Right renal pelvis (tissue), 4 donors: ENCODE results near the gene ANXA5. TPM values are rescaled to one million over a fixed set of nuclear protein-coding genes. Genes with fewer than 3 reads are reported as not detected.
"Not testable (repeated sequence)": the region's sequence is repeated elsewhere in the genome, so short reads cannot be mapped to it uniquely, and the experiment has no call there.

Experiments used
- DNase-seq, 4 donors: peaks; one replicate each; pipeline ENCODE4 v3.0.0-alpha.2; 2013; ENCODE audit warnings: low read depth in 4 of 4, low spot score in 3 of 4, missing footprints in 1 of 4
- polyA plus RNA-seq, 4 donors: library from polyadenylated mRNA; unstranded; fragments of 120-200 nt; gene quantifications; one replicate each; pipeline ENCODE4 v1.2.1, GENCODE V29; 2013; ENCODE audit not compliant: insufficient read length in 4 of 4

ANXA5 gene
- 100 to 1,000 TPM; 403 to 472 (median 450) TPM for polyA plus RNA-seq

GRCh38 chr4:121696581-121697461 lies at the start of gene ANXA5:
Gene ANXA5, minus strand, starts transcription at chr4:121696980. Its CDS starts 391 bp downstream, at chr4:121696589.
- DNase-seq: peak; percentile 63 to 70 (median 68)

GRCh38 chr4:121742794-121743193 lies 46.0 kb upstream of the ANXA5 start:
- DNase-seq: no peak

- no peak for DNase-seq
Measured at GRCh38 chr4:121741751-121742150, 45.0 kb upstream of the ANXA5 start.

- DNase-seq: no peak
Measured at GRCh38 chr4:121740796-121741409, 44.1 kb upstream of the ANXA5 start.

GRCh38 chr4:121739575-121739974 lies 42.8 kb upstream of the ANXA5 start:
- no peak for DNase-seq

- DNase-seq: peak; percentile 27 to 60 (median 45)
Measured at GRCh38 chr4:121738780-121739535, 42.2 kb upstream of the ANXA5 start.

GRCh38 chr4:121737846-121738554 lies 41.2 kb upstream of the ANXA5 start:
- DNase-seq: no peak

GRCh38 chr4:121736735-121737351 lies 40.1 kb upstream of the ANXA5 start:
- DNase-seq: no peak

- DNase-seq: no peak
Measured at GRCh38 chr4:121734571-121734970, 37.8 kb upstream of the ANXA5 start.

- no peak for DNase-seq
Measured at GRCh38 chr4:121733942-121734341, 37.2 kb upstream of the ANXA5 start.

GRCh38 chr4:121729753-121730152 lies 33.0 kb upstream of the ANXA5 start:
- DNase-seq: not testable (repeated sequence)

- DNase-seq: no peak
Measured at GRCh38 chr4:121728798-121729226, 32.0 kb upstream of the ANXA5 start.

- no peak for DNase-seq
Measured at GRCh38 chr4:121728066-121728465, 31.3 kb upstream of the ANXA5 start.

- DNase-seq: peak in 1 of 4 donors; percentile 28
Measured at GRCh38 chr4:121726642-121727268, 30.0 kb upstream of the ANXA5 start.

GRCh38 chr4:121724671-121725070 lies 27.9 kb upstream of the ANXA5 start:
- no peak for DNase-seq

GRCh38 chr4:121721700-121722099 lies 24.9 kb upstream of the ANXA5 start:
- no peak for DNase-seq

- DNase-seq: no peak
Measured at GRCh38 chr4:121720109-121720508, 23.3 kb upstream of the ANXA5 start.

GRCh38 chr4:121717680-121718237 lies 21.0 kb upstream of the ANXA5 start:
- DNase-seq: no peak

- no peak for DNase-seq
Measured at GRCh38 chr4:121714548-121714947, 17.8 kb upstream of the ANXA5 start.
